HepG2 (cell line): Measurements from ENCODE around the gene TUBGCP5. TPM values are rescaled to one million over a fixed set of nuclear protein-coding genes. Genes with fewer than 3 reads are reported as not detected.

Experiments used
- AGO1 ChIP-seq: fragments of 200-400 bp; formaldehyde crosslinking; IDR thresholded peaks from 2 replicates; pipeline ENCODE4 v1.6.1; 2017; ENCODE audit warnings: mild to moderate bottlenecking, low read depth, low read length, moderate library complexity; ENCODE audit not compliant: poor library complexity, severe bottlenecking
- ASH2L ChIP-seq: fragments of 300-600, 200-600 bp; sonication (generic); IDR thresholded peaks from 2 replicates; pipeline ENCODE4 v1.7.0; 2017; ENCODE audit warnings: low read depth, mild to moderate bottlenecking, moderate library complexity, mixed read lengths, low read length; ENCODE audit not compliant: insufficient read length
- CCAR2 ChIP-seq: fragments of 200-400 bp; formaldehyde crosslinking; optimal IDR thresholded peaks from 2 replicates; pipeline ENCODE3; 2018; ENCODE audit warnings: low read depth, mild to moderate bottlenecking, low read length, moderate library complexity
- GLI4 ChIP-seq: sonication (generic); formaldehyde crosslinking; IDR thresholded peaks from 2 replicates; pipeline ENCODE4 v1.5.1; 2020; ENCODE audit warnings: missing genetic modification reagents, mild to moderate bottlenecking, moderate library complexity, borderline replicate concordance
- HOXD1 ChIP-seq: sonication (generic); formaldehyde crosslinking; IDR thresholded peaks from 2 replicates; pipeline ENCODE4 v1.5.0; 2020; ENCODE audit warnings: missing genetic modification reagents
- NFE2L2 ChIP-seq: fragments of 150-350 bp; IDR thresholded peaks from 2 replicates; pipeline ENCODE4 v1.6.1; 2014; ENCODE audit warnings: low read length
- ZNF414 ChIP-seq: sonication (generic); formaldehyde crosslinking; IDR thresholded peaks from 2 replicates; pipeline ENCODE4 v1.5.0; 2020; ENCODE audit warnings: missing genetic modification reagents
- ZNF484 ChIP-seq: sonication (generic); formaldehyde crosslinking; IDR thresholded peaks from 2 replicates; pipeline ENCODE4 v1.5.1; 2020; ENCODE audit warnings: mild to moderate bottlenecking, low read depth, missing genetic modification reagents, borderline replicate concordance
- ZNF512B ChIP-seq: sonication (generic); formaldehyde crosslinking; IDR thresholded peaks from 2 replicates; pipeline ENCODE4 v1.5.1; 2020; ENCODE audit warnings: missing genetic modification reagents, mild to moderate bottlenecking, borderline replicate concordance
- ZNF550 ChIP-seq: sonication (generic); formaldehyde crosslinking; IDR thresholded peaks from 2 replicates; pipeline ENCODE4 v1.4.0; 2020; ENCODE audit warnings: mild to moderate bottlenecking, missing genetic modification reagents, borderline replicate concordance
- ZNF652 ChIP-seq: IDR thresholded peaks from 2 replicates; pipeline ENCODE4 v1.6.1; 2016; ENCODE audit warnings: low read depth, borderline replicate concordance
- polyA plus RNA-seq, 8 experiments: library from polyadenylated mRNA; depleted of rRNA in 3 of 8; stranded (reverse) in 7 of 8; unstranded in 1 of 8; fragments of >200 nt; fragmentation: Illumina TruSeq in 4 of 8; extraction: Trizol in 4 of 8; gene quantifications; 2 replicates each; pipeline versions ENCODE4 v1.2.1 to v1.2.3, GENCODE V29; 2011 to 2016; ENCODE audit warnings: low read depth in 4 of 8, missing spikeins in 1 of 8, mixed read lengths in 1 of 8; ENCODE audit not compliant: insufficient read depth in 1 of 8
- total RNA-seq, 5 experiments: library from RNA; depleted of rRNA; stranded (reverse); fragments of >200 nt; fragmentation: Illumina TruSeq; extraction: Trizol; gene quantifications; 2 replicates each; pipeline ENCODE4 v1.2.3, GENCODE V29; 2016; ENCODE audit warnings: low read depth in 1 of 5
- TF ChIP-seq, protein P1 (sequence below): sonication (generic); formaldehyde crosslinking; IDR thresholded peaks from 2 replicates; pipeline ENCODE4 v1.5.0; 2020; ENCODE audit warnings: mild to moderate bottlenecking, low read depth, missing genetic modification reagents, borderline replicate concordance
- TF ChIP-seq, protein P2 (sequence below): sonication (generic); IDR thresholded peaks from 2 replicates; pipeline ENCODE4 v1.6.1; 2016; ENCODE audit warnings: low read depth, borderline replicate concordance
- TF ChIP-seq, protein P3 (sequence below): sonication (generic); formaldehyde crosslinking; IDR thresholded peaks from 2 replicates; pipeline ENCODE4 v1.5.0; 2020; ENCODE audit warnings: mild to moderate bottlenecking, missing genetic modification reagents, moderate library complexity
- TF ChIP-seq, protein P4 (sequence below): sonication (generic); formaldehyde crosslinking; IDR thresholded peaks from 2 replicates; pipeline ENCODE4 v1.5.1; 2020; ENCODE audit warnings: missing genetic modification reagents, mild to moderate bottlenecking, borderline replicate concordance
- TF ChIP-seq, protein P5 (sequence below): sonication (generic); formaldehyde crosslinking; IDR thresholded peaks from 2 replicates; pipeline ENCODE4 v1.5.0; 2020; ENCODE audit warnings: missing genetic modification reagents

TUBGCP5 gene
- total and polyA plus RNA-seq, 2 of the 13 experiments (the other 11 are each of a cell fraction or from before 2014, with no cell fraction given): 7.2 to 25.0 TPM

GRCh38 chr15:23039143-23039916 is at the start of gene TUBGCP5 (continued):
- peak; percentile 47 for TF ChIP-seq HOXD1
- TF ChIP-seq, protein P1, sequence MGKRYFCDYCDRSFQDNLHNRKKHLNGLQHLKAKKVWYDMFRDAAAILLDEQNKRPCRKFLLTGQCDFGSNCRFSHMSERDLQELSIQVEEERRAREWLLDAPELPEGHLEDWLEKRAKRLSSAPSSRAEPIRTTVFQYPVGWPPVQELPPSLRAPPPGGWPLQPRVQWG (CRISPR knock-in tag): no peak
- no peak for TF ChIP-seq ZNF652 (CRISPR knock-in tag)
- no peak for TF ChIP-seq ZNF414 (CRISPR knock-in tag)
- TF ChIP-seq, protein P2, sequence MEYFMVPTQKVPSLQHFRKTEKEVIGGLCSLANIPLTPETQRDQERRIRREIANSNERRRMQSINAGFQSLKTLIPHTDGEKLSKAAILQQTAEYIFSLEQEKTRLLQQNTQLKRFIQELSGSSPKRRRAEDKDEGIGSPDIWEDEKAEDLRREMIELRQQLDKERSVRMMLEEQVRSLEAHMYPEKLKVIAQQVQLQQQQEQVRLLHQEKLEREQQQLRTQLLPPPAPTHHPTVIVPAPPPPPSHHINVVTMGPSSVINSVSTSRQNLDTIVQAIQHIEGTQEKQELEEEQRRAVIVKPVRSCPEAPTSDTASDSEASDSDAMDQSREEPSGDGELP: 0 out of 2 replicates have a peak, but pooled peaks have one; percentile 18
- TF ChIP-seq, protein P3, sequence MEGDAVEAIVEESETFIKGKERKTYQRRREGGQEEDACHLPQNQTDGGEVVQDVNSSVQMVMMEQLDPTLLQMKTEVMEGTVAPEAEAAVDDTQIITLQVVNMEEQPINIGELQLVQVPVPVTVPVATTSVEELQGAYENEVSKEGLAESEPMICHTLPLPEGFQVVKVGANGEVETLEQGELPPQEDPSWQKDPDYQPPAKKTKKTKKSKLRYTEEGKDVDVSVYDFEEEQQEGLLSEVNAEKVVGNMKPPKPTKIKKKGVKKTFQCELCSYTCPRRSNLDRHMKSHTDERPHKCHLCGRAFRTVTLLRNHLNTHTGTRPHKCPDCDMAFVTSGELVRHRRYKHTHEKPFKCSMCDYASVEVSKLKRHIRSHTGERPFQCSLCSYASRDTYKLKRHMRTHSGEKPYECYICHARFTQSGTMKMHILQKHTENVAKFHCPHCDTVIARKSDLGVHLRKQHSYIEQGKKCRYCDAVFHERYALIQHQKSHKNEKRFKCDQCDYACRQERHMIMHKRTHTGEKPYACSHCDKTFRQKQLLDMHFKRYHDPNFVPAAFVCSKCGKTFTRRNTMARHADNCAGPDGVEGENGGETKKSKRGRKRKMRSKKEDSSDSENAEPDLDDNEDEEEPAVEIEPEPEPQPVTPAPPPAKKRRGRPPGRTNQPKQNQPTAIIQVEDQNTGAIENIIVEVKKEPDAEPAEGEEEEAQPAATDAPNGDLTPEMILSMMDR: peak; percentile 39
- TF ChIP-seq NFE2L2: no peak
- TF ChIP-seq CCAR2: no peak
- TF ChIP-seq, protein P4, sequence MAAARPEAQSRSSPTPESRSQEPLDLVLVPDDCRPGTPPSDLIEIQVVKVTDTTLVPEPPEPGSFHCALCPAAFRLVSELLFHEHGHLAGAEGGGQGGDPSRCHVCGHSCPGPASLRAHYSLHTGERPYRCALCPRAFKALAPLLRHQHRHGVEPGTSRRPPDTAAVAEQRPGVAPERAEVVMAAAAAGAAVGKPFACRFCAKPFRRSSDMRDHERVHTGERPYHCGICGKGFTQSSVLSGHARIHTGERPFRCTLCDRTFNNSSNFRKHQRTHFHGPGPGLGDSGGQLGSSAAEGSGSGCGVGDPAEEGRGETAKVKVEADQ (CRISPR knock-in tag): no peak
- TF ChIP-seq ZNF512B (CRISPR knock-in tag): no peak
- no peak for TF ChIP-seq ZNF550
- TF ChIP-seq, protein P5, sequence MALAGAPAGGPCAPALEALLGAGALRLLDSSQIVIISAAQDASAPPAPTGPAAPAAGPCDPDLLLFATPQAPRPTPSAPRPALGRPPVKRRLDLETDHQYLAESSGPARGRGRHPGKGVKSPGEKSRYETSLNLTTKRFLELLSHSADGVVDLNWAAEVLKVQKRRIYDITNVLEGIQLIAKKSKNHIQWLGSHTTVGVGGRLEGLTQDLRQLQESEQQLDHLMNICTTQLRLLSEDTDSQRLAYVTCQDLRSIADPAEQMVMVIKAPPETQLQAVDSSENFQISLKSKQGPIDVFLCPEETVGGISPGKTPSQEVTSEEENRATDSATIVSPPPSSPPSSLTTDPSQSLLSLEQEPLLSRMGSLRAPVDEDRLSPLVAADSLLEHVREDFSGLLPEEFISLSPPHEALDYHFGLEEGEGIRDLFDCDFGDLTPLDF (CRISPR knock-in tag): peak; percentile 92
- 0 out of 2 replicates have a peak, but pooled peaks have one; percentile 28 for TF ChIP-seq GLI4 (CRISPR knock-in tag)
- no peak for TF ChIP-seq ZNF484 (CRISPR knock-in tag)
- TF ChIP-seq AGO1: no peak
- TF ChIP-seq ASH2L: peak; percentile 78
